ENCODE data around the gene ASIC1.

Gene ASIC1

DNA sequence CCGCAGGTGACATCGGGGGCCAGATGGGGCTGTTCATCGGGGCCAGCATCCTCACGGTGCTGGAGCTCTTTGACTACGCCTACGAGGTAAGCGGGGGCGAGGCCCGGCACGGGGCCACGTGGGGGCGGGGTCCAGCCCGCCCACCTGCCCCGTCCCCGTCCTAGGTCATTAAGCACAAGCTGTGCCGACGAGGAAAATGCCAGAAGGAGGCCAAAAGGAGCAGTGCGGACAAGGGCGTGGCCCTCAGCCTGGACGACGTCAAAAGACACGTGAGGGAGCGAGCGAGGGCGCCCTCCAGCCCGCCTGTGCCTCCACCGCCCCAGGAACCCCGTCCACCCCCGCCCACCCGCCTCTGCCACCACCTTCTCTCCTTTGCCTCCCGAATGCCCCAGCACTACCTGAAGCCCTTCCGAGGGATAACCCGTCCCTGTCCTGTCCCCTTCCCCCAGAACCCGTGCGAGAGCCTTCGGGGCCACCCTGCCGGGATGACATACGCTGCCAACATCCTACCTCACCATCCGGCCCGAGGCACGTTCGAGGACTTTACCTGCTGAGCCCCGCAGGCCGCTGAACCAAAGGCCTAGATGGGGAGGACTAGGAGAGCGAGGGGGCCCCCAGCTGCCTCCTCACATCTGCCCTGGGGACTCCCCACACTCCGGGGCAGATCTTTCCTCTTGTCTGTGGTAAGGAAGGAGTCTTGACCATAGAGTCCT is 23.9 kb downstream of the ASIC1 start:
- no peak overlapping the region for H3K27ac ChIP-seq
- TF ChIP-seq CTCF (conservative IDR thresholded peaks at IDR 0.05): no peak

- no peak overlapping the region for H3K27ac ChIP-seq
- TF ChIP-seq CTCF (conservative IDR thresholded peaks at IDR 0.05): no peak
Observed at GRCh38 chr12:50082644-50083043, 25.2 kb downstream of the ASIC1 start.

GRCh38 chr12:50083301-50083700 is 25.9 kb downstream of the ASIC1 start:
- H3K27ac ChIP-seq: peak overlapping the region; percentile 97
- TF ChIP-seq CTCF (conservative IDR thresholded peaks at IDR 0.05): no peak

DNA sequence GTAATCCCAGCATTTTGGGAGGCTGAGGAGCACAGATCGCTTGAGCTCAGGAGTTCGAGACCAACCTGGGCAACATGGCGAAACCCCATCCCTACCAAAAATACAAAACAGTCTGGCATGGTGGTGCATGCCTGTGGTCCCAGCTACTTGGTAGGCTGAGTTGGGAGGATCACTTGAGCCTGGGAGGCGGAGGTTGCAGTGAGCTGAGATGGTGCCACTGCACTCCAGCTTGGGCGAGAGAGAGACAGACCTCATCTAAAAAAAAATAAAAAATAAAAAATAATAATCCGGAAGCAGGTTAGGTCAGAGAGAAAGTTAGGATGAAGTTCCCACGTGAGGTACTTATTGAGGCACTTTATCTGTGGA is 27.0 kb downstream of the ASIC1 start:
- peak overlapping the region; percentile 97 for H3K27ac ChIP-seq

DNA sequence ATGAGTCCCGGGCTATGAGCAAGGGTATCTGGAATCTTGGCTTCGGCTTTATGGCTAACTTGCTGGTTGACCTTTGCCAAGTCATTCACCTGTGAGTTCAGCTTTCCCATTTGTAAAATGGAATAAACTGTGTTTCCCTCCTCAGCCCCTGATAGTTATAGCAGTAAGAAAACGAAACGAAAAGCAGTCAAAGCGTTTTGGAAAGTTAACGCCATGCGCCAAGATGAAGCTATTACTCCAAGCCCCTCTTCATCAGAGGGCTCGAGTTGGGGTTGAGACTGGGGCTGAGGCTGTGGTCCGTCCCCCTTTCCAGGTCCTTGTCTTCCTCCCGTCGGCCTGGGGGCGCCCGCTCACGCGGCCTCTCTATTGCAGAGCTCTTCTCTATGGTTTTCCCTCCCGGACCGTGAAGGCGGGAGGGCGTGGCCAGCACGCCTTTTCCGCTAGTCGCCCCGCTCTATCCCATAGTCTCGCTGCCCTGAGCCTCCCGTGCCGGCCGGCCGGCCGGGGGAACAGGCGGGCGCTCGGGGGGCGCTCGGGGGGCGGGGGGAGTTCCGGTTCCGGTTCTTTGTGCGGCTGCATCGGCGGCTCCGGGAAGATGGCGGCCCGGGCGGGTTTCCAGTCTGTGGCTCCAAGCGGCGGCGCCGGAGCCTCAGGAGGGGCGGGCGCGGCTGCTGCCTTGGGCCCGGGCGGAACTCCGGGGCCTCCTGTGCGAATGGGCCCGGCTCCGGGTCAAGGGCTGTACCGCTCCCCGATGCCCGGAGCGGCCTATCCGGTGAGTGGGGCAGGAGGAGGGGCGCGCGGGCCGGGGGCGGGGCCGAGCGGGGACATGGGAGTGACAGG is 27.6 kb downstream of the ASIC1 start, which contains the start of gene SMARCD1:
SMARCD1 (plus strand) TSS at position 568 of the 840 bp plus-strand sequence; CDS start at position 596, 28 bp downstream.
- peak; percentile 87 for TF ChIP-seq CTCF (conservative IDR thresholded peaks at IDR 0.05)
- H3K27ac ChIP-seq: peak within 1 kb of the TSS; percentile 97

DNA sequence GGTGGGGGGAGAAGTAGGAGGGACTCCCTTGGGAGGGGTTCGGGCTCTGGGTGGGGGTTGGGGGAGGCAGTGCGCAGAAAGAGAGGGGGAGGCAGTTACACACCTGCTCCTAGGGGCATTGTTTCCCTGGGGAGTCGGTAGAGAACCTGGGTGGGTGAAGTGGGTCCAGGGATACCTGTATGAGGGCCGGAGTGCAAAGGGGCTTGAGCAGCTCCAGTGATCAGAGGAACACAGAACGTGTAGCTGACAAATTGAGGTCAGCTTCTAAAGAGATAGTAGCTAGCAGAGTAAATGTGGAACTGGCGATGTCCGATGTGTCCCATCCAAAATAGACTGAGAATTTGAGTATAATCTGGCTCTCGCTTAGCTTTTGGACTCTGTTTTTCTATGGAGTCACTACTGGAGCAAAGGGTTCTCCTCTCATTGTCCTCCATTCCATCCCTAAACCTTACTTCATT is 28.2 kb downstream of the ASIC1 start:
- no peak for TF ChIP-seq CTCF (conservative IDR thresholded peaks at IDR 0.05)
- H3K27ac ChIP-seq: peak overlapping the region; percentile 97

GRCh38 chr12:50086148-50086547 is 28.8 kb downstream of the ASIC1 start:
- H3K27ac ChIP-seq: peak overlapping the region; percentile 97

More at GRCh38 chr12:50086148-50086547, 28.8 kb downstream of the ASIC1 start:
- TF ChIP-seq CTCF (conservative IDR thresholded peaks at IDR 0.05): no peak
